Heart left ventricle (tissue), 16 donors: ENCODE measurements around the gene C2orf74. TPM values are rescaled to one million over a fixed set of nuclear protein-coding genes. Genes with fewer than 3 reads are reported as not detected.
"Not testable (repeated sequence)": the region's sequence is repeated elsewhere in the genome, so short reads cannot be mapped to it uniquely, and the experiment has no call there.

Experiments
- ATAC-seq, 4 donors: fragments of 200-7000 bp; cut with Tn5 transposase; one replicate each; pipeline ENCODE4 v1.9.1; 2020 to 2022; ENCODE audit warnings: moderate library complexity in 4 of 4, mild to moderate bottlenecking in 3 of 4, moderate number of reproducible peaks in 1 of 4
- DNase-seq, 5 donors: peaks; one replicate each; pipeline ENCODE4 v3.0.0-alpha.2; 2020
- H3K27ac ChIP-seq, 12 donors: fragments of 200-600 bp; sonication (generic) in 4 of 12; one replicate each; pipeline versions ENCODE4 v1.5.0 to v1.8.0; 2016 to 2022; ENCODE audit warnings: mild to moderate bottlenecking in 2 of 12
- H3K27me3 ChIP-seq, 9 donors: fragments of 200-600 bp; sonication (generic) in 2 of 9; one replicate each; pipeline versions ENCODE4 v1.5.1 to v1.8.0; 2016 to 2022; ENCODE audit warnings: mild to moderate bottlenecking in 3 of 9
- H3K36me3 ChIP-seq, 9 donors: fragments of 200-600 bp; sonication (generic) in 2 of 9; one replicate each; pipeline versions ENCODE4 v1.5.0 to v1.8.0; 2018 to 2022; ENCODE audit warnings: mild to moderate bottlenecking in 2 of 9
- H3K4me1 ChIP-seq, 12 donors: fragments of 200-600 bp; sonication (generic) in 4 of 12; one replicate each; pipeline versions ENCODE4 v1.5.0 to v1.8.0; 2016 to 2022; ENCODE audit warnings: mild to moderate bottlenecking in 3 of 12
- H3K4me3 ChIP-seq, 12 donors: fragments of 200-600 bp; sonication (generic) in 4 of 12; one replicate each; pipeline versions ENCODE4 v1.5.0 to v1.8.0; 2017 to 2022; ENCODE audit warnings: mild to moderate bottlenecking in 9 of 12, moderate library complexity in 4 of 12
- H3K9me3 ChIP-seq, 12 donors: fragments of 200-600 bp; sonication (generic) in 4 of 12; one replicate each; pipeline versions ENCODE4 v1.5.0 to v1.8.0; 2016 to 2022; ENCODE audit warnings: mild to moderate bottlenecking in 1 of 12
- POLR2A ChIP-seq, 2 donors: fragments of 450-650 bp; IDR thresholded peaks; one replicate each; pipeline ENCODE4 v1.6.1; 2017; ENCODE audit warnings: antibody characterized with exemption in 2 of 2, mild to moderate bottlenecking in 2 of 2, moderate library complexity in 2 of 2
- WGBS, 4 donors: extraction: QIAGEN DNeasy Blood & Tissue Kit in 2 of 4; methylation state at CpG; one replicate each; pipeline versions ENCODE4 v1.1.5 to v1.1.7; 2013 to 2018; 5-methylcytosine and 5-hydroxymethylcytosine counted together
- intact Hi-C, 10 donors: fragments of 100-400 bp; cut with DNase I; formaldehyde crosslinking; loops; one replicate each; pipeline versions ENCODE4 v1.11.1 to v1.14.2; 2022
- polyA plus RNA-seq, 2 donors: library from polyadenylated mRNA; stranded (reverse); fragments of 200-250 nt; gene quantifications; one replicate each; pipeline ENCODE4 v1.2.3, GENCODE V29; 2013
- total RNA-seq, 9 donors: library from RNA; depleted of rRNA in 2 of 9; stranded (reverse); fragments of >200 nt in 2 of 9; fragmentation: NEBNext Ultra II Directional in 3 of 9; extraction: Animal tissue kit (Norgen Biotek cat#: 25700) in 3 of 9; gene quantifications; one replicate each; pipeline versions ENCODE4 v1.1.0 to v1.2.4, GENCODE V29; 2016 to 2023
- TF ChIP-seq, protein P1 (sequence below), 12 donors: fragments of 200-600 bp; sonication (generic) in 4 of 12; IDR thresholded peaks; one replicate each; pipeline versions ENCODE4 v1.5.0 to v1.8.0; 2018 to 2022; ENCODE audit warnings: antibody characterized with exemption in 12 of 12, mild to moderate bottlenecking in 5 of 12
- donor health status: ischemic (EF 13 %, LVEDD 7.1; RV severe dilation, severe dysfunction).
- donor health status: healthy with polysubstance abuse.
- donor health status: DM: no; HTN: yes; CAD: no.
- donor health status: DM: no; HTN: no; CAD: no.
- donor health status: ischemic (EF 25% LVEDD 6.9; RV normal size, moderate dysfunction).
- donor health status: ischemic (EF 25% LVEDD 5.7; RV mildly dilated, moderate dysfunction).
- donor health status: healthy.
- donor health status: DM: yes; HTN: yes; CAD: no.
- donor health status: ischemic (EF 35%, LVEDD 5.7; RV mildly dilated, moderate dysfunction).
- donor health status: nonischemic (EF 11% LVEDD 7.7; RV severe dilation, severe dysfunction).
- donor health status: DM: yes; HTN: yes; CAD: no.
- donor health status: PGD.
- donor health status: ischemic (EF 29% LVEDD 5.4; RV normal size, mild dysfunction).
- donor health status: nonischemic (EF 23%, LVEDD 6.1; RV moderate dilation, normal function).

The C2orf74 gene
- total and polyA plus RNA-seq, 11 donors: 12.3 to 51.8 (median 17.7) TPM

DNA sequence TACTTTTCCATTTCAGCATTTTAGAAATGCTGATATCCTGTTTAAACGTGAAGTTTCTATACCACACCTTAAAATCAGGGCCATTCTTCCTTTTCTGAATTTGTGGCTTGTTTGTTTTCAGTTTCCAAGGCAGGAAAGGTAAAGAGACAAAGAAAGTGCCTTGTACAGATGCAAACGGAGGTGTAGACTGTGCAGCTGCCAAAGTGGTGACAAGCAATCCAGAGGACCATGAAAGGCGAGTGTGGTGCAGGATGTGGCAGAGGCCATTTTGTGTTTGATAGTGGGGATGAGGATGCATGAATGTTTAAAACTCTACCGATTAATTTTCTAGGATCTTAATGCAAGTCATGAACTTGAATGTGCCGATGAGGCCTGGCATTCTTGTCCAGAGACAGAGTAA, 733 bp downstream of the C2orf74 start:
- WGBS, 4 donors: 87 to 93% (median 89%) methylated on average over 5 of the region's 5 CpGs
- Histone ChIP-seq H3K27me3 (no peaks in the 10 kb centered on the region), H3K27ac (no peak overlapping the region), H3K4me3 (no peak overlapping the region), H3K36me3 (peaks cover 0 to 87% (median 59%) of the 10 kb centered on the region in 9 donors), H3K4me1 (no peaks in the 10 kb centered on the region), H3K9me3 (peaks cover 0 to 10% (median 0%) of the 10 kb centered on the region in 12 donors)
- no peak for DNase-seq
- intact Hi-C loops: no loop called here
- TF ChIP-seq, protein P1, sequence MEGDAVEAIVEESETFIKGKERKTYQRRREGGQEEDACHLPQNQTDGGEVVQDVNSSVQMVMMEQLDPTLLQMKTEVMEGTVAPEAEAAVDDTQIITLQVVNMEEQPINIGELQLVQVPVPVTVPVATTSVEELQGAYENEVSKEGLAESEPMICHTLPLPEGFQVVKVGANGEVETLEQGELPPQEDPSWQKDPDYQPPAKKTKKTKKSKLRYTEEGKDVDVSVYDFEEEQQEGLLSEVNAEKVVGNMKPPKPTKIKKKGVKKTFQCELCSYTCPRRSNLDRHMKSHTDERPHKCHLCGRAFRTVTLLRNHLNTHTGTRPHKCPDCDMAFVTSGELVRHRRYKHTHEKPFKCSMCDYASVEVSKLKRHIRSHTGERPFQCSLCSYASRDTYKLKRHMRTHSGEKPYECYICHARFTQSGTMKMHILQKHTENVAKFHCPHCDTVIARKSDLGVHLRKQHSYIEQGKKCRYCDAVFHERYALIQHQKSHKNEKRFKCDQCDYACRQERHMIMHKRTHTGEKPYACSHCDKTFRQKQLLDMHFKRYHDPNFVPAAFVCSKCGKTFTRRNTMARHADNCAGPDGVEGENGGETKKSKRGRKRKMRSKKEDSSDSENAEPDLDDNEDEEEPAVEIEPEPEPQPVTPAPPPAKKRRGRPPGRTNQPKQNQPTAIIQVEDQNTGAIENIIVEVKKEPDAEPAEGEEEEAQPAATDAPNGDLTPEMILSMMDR (IDR thresholded peaks at IDR 0.05): no peak
- TF ChIP-seq POLR2A (IDR thresholded peaks at IDR 0.05): no peak
- no peak for ATAC-seq

DNA sequence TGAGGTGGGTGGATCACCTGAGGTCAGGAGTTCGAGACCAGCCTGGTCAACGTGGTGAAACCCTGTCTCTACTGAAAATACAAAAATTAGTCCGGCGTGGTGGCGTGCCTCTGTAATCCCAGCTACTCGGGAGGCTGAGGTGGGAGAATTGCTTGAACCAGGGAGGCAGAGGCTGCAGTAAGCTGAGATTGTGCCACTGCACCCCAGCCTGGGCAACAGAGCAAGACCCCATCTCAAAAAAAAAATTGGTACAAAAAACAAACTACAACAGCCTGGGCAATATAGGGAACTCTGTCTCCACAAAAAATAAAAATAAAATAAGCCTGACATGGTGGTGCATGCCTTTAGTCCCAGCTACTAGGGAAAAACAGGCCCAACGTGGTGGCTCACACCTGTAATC, 3.1 kb downstream of the C2orf74 start:
- intact Hi-C loops, H3K4me3 ChIP-seq, ATAC-seq, H3K4me1 ChIP-seq, H3K27ac ChIP-seq, DNase-seq, H3K27me3 ChIP-seq, H3K9me3 ChIP-seq: not testable (repeated sequence)
- 95 to 96% (median 95%) methylated on average over 7 of the region's 7 CpGs for WGBS, 4 donors
- peaks cover 0 to 74% (median 50%) of the 10 kb centered on the region in 9 donors for H3K36me3 ChIP-seq

DNA sequence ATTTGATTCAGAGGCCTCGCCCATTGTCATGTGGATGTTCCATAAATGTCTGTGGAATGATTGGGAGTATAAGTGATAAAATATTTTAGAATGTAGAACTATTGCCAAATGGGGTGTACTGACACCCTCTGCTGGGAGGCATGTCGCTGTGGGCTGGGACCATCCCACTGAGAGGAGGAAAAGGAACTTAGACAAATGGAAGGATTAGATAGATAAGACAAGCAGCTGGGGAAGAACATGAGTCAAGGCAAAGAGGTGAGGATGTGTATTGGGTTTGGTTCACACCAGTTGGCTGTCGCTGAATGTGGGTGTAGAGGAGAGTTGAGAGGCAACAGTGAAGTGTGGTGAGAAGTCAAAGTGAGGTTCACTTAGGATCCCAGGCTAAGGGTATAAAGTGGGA, 4.0 kb downstream of the C2orf74 start:
- ATAC-seq (peak in 1 of 4 donors; percentile 7), DNase-seq (no peak)
- TF ChIP-seq, protein P1 (IDR thresholded peaks at IDR 0.05): no peak
- no peak for TF ChIP-seq POLR2A (IDR thresholded peaks at IDR 0.05)
- H3K36me3 ChIP-seq: peaks cover 0 to 69% (median 45%) of the 10 kb centered on the region in 9 donors
- no peaks in the 10 kb centered on the region for H3K4me1 ChIP-seq
- no peaks in the 10 kb centered on the region for H3K27me3 ChIP-seq
- H3K4me3 ChIP-seq: no peak overlapping the region
- WGBS, 4 donors: 50 to 59% (median 58%) methylated on average over 3 of the region's 3 CpGs
- intact Hi-C loops: no loop called here
- H3K9me3 ChIP-seq: no peaks in the 10 kb centered on the region
- H3K27ac ChIP-seq: no peak overlapping the region

DNA sequence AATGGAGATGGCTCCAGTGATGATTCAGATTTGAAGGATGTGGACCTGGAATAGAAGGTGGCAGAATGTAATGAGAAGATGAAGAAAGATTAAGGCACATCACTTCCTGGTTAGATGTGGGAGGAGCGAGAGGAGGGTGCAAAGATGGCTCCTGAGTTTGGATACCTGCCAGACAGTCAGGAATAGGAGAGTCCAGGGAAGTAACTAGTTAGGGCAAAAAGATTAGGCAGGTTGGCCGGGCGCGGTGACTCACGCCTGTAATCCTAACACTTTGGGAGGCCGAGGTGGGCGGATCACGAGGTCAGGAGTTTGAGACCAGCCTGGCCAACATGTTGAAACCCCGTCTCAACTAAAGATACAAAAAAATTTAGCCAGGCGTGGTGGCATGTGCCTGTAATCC, 5.6 kb downstream of the C2orf74 start:
- H3K9me3 ChIP-seq: no peaks in the 10 kb centered on the region
- no peak overlapping the region for H3K27ac ChIP-seq
- peaks cover 0 to 63% (median 43%) of the 10 kb centered on the region in 9 donors for H3K36me3 ChIP-seq
- WGBS, 4 donors: 93 to 98% (median 97%) methylated on average over 10 of the region's 10 CpGs
- no peak for ATAC-seq
- no peak overlapping the region for H3K4me3 ChIP-seq
- no peak for TF ChIP-seq POLR2A (IDR thresholded peaks at IDR 0.05)
- TF ChIP-seq, protein P1 (IDR thresholded peaks at IDR 0.05): no peak
- peaks cover 0 to under 1% (median 0%) of the 10 kb centered on the region in 12 donors for H3K4me1 ChIP-seq
- DNase-seq: no peak
- intact Hi-C loops: no loop called here
- no peaks in the 10 kb centered on the region for H3K27me3 ChIP-seq

DNA sequence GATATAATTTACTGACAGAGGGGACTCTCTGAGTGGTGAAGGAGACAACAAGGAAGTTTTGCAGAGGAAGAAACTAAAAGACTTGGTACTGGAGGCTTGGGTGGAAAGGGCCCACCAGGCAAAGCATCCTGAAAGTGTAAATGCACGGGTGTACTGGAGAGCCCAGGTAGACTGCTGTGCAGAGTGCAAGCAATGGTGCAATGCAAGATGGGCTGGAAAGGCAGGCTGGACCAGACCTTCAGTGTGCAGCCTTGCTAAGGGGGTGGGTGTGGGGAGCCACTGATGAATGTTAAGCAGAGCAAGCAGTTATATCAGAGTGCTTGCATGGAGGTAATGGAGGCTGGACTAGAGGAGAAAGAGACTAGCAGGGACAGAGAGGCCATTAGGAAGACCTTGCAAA, 10.7 kb downstream of the C2orf74 start:
- peaks cover 0 to 15% (median 6%) of the 10 kb centered on the region in 12 donors for H3K4me1 ChIP-seq
- H3K27ac ChIP-seq: no peak overlapping the region
- H3K27me3 ChIP-seq: no peaks in the 10 kb centered on the region
- no peak for ATAC-seq
- TF ChIP-seq POLR2A (IDR thresholded peaks at IDR 0.05): no peak
- TF ChIP-seq, protein P1 (IDR thresholded peaks at IDR 0.05): no peak
- H3K4me3 ChIP-seq: no peak overlapping the region
- 74 to 89% (median 85%) methylated on average over 1 of the region's 1 CpG for WGBS, 4 donors
- peaks cover 0 to 16% (median 0%) of the 10 kb centered on the region in 9 donors for H3K36me3 ChIP-seq
- no peaks in the 10 kb centered on the region for H3K9me3 ChIP-seq
- intact Hi-C loops: no loop called here
- no peak for DNase-seq
